Erythroblast (primary cell): ENCODE results near the gene ATP1A1.

Experiments used
- DNase-seq, 2 experiments: peaks; one replicate each; lab custom pipeline; 2025; lab: John Stamatoyannopoulos, UW
- GATA1 ChIP-seq: IDR thresholded peaks from 2 replicates; pipeline ENCODE4 v1.6.1; 2011; ENCODE audit warnings: low read depth, mild to moderate bottlenecking, control low read depth, low read length, moderate library complexity
- POLR2A ChIP-seq: IDR thresholded peaks from 2 replicates; pipeline ENCODE4 v1.6.1; 2011; ENCODE audit warnings: mild to moderate bottlenecking, low read length

Gene ATP1A1

GRCh38 chr1:116449578-116449977, 76.5 kb downstream of the ATP1A1 start:
- TF ChIP-seq POLR2A: no peak
- no peak for TF ChIP-seq GATA1
- no peak for DNase-seq

DNA sequence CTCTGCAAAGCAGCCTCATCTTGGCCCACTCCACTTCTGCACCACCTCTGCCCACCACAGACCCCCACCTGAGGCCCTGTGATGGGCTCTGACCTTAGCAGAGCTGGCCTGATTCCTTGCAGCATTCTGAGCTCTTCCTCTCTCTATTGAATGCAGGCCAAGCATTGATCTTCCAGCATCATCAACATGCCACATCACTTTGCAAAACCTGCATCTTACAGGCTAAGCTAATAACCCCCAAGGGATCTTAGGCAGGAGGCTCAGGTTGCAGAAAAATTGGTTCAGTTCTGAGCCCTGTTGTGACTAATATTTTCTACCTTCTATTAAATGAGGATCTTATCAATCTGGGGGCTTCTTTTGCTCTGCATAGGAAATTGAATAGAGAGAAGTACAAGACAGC, 78.7 kb downstream of the ATP1A1 start:
- TF ChIP-seq GATA1 (no peak), POLR2A (no peak)

DNA sequence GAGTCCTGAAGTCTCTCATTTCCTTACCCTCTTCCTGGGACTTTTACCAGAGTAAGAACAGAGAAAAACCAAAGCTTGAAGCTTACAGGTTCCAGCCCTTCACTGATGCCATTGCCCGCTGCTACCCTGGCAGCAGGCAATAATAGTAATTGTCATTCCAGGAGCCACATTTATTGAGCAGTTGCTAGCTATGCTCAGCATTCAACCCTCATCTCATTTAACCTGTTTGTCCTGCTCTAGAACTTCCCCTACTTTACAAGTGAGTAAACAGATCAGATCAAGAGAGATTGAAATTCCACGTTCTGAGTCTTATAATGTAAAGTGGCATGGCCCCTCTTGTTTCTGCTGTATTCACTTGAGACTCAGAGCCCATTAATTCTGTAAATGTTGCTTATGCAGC, 80.4 kb downstream of the ATP1A1 start:
- TF ChIP-seq GATA1 (no peak), POLR2A (no peak)
- DNase-seq: no peak

More for the DNA sequence above, 78.7 kb downstream of the ATP1A1 start:
- no peak for DNase-seq

DNA sequence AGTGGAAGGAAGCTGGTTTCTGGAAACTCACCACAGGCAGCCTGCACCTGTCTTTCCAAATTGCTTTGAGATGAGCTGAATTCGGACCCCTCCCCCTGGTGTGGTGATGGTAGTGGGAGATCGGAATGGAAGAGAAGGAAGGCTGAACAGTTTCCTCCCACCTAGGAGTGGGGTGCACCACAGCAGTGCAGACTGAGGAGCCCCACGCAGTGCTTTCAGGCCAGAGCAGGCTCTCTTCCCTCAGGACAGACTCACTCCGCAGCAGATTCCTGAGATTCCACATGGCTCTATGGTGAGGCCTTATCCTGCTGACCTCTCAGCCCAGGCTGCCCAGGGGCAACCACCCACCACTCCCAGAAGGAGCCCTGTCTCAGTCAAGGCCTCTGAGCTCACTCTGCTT, 80.9 kb downstream of the ATP1A1 start:
- TF ChIP-seq POLR2A (no peak), GATA1 (no peak)
- DNase-seq: no peak
